Measurements from ENCODE around the gene DCAF8.
A peak's percentile ranks its signal among the peaks of the same experiment; 100 is the strongest.

Gene DCAF8

GRCh38 chr1:160171354-160171753 is 91.0 kb downstream of the DCAF8 start:
- DNase-seq (ENCODE audit: low read depth in 2 of 2), result no peak

DNA sequence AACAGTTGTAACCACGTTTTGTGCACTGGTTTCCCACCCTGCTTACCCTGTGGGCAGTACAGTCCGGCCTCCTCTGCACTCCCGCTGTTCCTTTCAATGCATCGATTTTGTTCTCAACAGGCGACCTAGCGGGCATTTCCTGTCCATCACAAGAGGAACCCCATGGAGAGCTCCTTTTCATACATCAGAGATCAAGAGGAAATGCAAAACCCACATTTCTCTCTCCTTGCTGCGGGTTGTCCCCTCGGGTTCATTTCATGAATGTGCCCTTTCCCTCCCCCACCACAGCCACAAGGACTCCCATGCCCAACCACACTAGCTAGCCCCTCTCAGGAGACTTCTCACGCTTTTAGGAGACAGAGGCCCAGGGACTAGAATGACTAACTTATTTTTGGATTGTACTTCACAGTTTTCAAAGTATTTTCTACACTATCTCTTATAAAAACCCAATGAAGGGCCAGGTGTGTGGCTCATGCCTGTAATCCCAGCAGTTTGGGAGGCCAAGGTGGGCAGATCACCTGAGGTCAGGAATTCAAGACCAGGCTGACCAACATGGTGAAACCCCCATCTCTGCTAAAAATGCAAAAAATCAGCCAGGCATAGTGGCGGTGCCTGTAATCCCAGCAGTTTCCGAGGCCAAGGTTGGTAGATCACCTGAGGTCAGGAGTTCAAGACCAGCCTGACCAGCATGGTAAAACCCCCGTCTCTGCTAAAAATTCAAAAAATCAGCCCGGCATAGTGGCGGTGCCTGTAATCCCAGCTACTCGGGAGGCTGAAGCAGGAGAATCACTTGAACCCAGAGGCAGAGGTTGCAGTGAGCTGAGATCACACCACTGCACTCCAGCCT is 92.6 kb downstream of the DCAF8 start:
- peak in 1 of 2 donors; percentile 23 for DNase-seq (ENCODE audit: low read depth in 2 of 2)

DNA sequence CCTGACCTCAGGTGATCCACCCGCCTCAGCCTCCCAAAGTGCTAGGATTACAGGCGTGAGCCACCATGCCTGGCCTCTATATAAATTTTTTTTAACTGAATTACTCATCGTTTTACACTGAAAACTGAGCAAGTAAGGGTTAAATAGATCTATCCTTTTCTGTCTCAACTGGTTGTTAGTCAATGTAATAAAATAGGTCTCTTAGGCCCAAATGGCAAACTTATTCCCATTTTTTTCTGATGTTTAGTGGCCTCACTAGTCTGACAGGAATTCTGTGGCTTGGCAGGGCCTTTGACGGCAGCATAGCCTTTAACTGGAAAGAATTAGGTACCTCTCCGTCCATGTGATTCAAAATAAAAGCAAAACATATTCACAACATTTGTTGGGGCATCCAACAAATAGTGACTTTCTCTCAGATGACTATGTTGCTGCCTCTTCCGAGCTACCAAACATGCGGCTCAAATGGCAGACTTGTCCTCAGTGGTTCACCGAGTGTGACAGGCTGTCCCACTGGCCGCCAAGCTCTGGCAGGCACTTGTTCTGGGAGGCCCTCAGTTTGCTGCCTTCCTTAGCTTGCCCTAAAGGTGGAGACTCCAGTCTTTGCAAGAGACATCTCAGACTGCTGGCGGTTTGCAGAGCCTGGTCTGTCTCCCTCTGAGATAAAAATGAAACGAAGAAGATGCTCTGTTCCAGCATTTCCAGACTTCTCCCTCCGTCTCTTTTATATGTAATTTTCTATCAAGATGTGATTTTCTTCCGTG is 93.6 kb downstream of the DCAF8 start:
- DNase-seq (ENCODE audit: low read depth in 2 of 2), result no peak

DNA sequence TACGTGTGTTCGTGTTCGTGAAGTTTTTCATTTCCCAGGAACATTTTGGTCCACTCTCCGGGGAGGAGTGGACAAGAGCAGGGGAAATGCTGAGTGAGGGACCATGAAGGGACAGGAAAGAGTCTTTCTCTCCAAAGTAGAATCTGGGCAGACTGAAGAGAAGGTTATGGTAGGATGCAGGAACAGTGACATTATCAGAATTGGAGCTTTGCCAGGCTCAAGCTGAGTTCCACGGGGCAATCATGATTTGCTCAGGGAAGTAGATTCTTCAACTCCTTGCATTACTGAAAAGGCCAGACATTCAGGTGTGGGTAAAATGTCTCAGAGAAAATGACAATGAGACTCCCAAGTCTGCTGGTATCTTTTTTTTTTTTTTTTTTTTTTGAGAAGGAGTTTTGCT is 94.3 kb downstream of the DCAF8 start:
- no peak for DNase-seq (ENCODE audit: low read depth in 2 of 2)

DNA sequence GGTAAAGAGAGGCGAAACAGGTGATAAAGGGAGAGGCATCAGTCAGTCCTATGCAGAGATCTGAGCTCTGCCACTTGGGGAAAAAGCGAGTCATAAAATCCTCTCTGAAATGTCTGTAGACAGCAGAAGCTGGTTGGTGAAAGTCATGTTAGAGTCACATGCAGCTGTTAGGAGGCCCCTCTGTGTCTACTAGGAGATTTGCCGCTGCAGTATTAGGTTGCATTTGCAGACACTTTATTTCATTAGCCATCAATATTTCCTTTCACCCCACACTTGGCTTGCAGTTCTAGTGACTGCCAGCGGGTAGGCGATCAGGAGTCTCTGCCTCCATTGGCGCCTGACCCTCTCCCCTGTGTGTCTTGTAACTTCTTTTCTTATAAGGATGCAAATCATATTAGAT is 94.8 kb downstream of the DCAF8 start:
- DNase-seq (ENCODE audit: low read depth in 2 of 2), result no peak

DNA sequence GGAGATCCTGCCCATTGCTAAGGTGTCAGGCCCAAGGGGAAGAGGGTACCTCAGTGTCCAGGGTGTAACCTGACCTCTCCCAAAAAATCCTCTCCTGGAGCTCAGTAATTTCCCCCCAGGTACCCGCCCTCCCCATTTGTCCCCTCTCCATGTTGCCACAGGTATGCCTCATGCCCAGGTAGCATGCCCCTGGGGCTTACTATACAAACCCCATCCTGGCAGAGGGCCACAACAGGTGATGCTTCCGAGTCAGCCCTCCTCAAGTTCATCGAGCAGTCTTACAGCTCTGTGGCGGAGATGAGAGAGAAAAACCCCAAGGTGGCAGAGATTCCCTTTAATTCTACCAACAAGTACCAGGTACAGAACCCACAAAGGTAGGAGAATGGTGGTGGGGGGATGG is 95.3 kb downstream of the DCAF8 start:
- no peak for DNase-seq (ENCODE audit: low read depth in 2 of 2)

- no peak for DNase-seq (ENCODE audit: low read depth in 2 of 2)
Measured at GRCh38 chr1:160166166-160166868, 96.0 kb downstream of the DCAF8 start.

All from stimulated activated CD8-positive, alpha-beta memory T cell treated with anti-CD3 and anti-CD28 coated beads, Interleukin-2, amount 100 ng/mL, for 48 hours (primary cell).